Retinal pigment epithelial cell (primary cell): ENCODE results near the gene CELSR2.

Experiments used
- DNase-seq: peaks from one replicate; pipeline ENCODE4 v3.0.0-alpha.2; 2010; ENCODE audit warnings: low read depth
- H3K4me3 ChIP-seq: 2 replicates; pipeline ENCODE4 v1.5.1; 2011; ENCODE audit warnings: mild to moderate bottlenecking, low read length, control low read depth, moderate library complexity
- TF ChIP-seq, protein P1 (sequence below): conservative IDR thresholded peaks from 2 replicates; pipeline ENCODE4 v1.5.1; 2011; ENCODE audit warnings: low read depth, low read length, control low read depth, inconsistent platforms

The CELSR2 gene

DNA sequence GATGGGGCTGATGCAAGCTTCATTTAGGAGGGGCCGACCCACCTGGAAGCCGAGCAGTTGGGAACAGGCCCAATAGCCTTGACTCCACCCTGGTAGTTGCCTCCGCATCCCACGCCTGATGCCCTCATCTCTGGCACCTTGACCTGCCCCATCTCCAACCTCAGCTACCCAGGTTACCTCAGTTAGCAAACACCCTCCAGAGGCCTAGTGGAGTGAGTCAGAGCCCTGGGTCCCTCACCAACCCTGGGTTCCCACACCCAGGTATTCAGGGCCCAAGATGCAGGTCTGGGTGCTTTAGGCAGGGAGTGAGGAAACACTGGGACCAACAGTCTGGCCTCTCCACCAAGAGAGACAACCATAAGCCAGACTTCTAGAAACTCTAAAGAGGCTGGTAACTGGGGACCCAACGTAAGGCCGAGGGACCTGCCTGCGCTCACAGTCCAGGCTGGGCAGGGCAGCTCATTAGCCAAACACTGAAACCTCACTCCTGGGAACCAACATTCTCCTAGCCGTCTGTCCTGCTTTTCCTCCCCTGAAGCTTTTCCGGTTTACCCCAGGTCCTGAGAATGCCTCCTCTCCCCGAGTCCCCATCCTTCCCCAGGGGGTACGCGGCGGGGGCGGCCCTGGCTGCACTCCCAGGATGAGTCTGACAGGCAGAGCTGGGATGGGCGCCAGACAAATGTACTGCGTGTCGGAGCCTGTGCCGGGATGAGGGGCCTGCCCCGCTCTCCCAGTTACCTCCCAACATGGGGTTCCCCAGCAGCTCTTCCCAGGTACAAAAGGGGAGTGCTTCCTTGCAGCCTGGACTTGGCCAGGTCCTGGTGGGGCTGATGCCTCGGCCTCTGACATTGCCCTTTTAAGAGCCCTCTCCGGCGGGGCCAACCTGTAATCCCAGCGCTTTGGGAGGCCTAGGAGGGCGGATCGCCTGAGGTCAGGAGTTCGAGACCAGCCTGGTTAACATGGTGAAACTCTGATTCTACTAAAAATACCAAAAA lies 8.9 kb upstream of the CELSR2 start:
- no peak for DNase-seq
- H3K4me3 ChIP-seq: no peak overlapping the region
- TF ChIP-seq, protein P1, sequence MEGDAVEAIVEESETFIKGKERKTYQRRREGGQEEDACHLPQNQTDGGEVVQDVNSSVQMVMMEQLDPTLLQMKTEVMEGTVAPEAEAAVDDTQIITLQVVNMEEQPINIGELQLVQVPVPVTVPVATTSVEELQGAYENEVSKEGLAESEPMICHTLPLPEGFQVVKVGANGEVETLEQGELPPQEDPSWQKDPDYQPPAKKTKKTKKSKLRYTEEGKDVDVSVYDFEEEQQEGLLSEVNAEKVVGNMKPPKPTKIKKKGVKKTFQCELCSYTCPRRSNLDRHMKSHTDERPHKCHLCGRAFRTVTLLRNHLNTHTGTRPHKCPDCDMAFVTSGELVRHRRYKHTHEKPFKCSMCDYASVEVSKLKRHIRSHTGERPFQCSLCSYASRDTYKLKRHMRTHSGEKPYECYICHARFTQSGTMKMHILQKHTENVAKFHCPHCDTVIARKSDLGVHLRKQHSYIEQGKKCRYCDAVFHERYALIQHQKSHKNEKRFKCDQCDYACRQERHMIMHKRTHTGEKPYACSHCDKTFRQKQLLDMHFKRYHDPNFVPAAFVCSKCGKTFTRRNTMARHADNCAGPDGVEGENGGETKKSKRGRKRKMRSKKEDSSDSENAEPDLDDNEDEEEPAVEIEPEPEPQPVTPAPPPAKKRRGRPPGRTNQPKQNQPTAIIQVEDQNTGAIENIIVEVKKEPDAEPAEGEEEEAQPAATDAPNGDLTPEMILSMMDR: no peak

GRCh38 chr1:109241344-109241743 lies 8.0 kb upstream of the CELSR2 start:
- no peak for DNase-seq
- no peak overlapping the region for H3K4me3 ChIP-seq
- TF ChIP-seq, protein P1: no peak

GRCh38 chr1:109241841-109242345 lies 7.4 kb upstream of the CELSR2 start:
- no peak for DNase-seq
- TF ChIP-seq, protein P1: no peak
- H3K4me3 ChIP-seq: no peak overlapping the region

GRCh38 chr1:109242387-109242786 lies 7.0 kb upstream of the CELSR2 start:
- no peak overlapping the region for H3K4me3 ChIP-seq
- no peak for DNase-seq
- TF ChIP-seq, protein P1: no peak

DNA sequence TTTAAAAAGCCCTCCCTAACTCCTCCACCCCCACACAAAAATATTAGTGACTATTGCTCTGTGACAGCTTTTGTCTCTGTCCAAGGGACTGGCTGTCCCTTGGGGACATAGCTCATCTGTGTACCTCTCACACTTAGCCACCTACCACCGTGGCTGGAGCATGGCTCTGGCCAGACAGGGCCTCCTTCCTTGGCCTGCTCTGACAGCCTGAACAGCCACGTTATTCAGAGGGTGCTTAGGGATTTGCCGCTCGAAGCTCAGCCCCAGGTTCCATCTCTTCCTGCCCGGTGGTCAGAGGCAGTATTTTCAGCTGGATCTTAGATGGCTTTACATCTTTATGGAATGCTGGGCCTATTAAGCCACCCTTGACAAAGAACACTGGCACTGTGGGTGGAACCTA lies 6.1 kb upstream of the CELSR2 start:
- TF ChIP-seq, protein P1: no peak
- no peak overlapping the region for H3K4me3 ChIP-seq
- DNase-seq: no peak

DNA sequence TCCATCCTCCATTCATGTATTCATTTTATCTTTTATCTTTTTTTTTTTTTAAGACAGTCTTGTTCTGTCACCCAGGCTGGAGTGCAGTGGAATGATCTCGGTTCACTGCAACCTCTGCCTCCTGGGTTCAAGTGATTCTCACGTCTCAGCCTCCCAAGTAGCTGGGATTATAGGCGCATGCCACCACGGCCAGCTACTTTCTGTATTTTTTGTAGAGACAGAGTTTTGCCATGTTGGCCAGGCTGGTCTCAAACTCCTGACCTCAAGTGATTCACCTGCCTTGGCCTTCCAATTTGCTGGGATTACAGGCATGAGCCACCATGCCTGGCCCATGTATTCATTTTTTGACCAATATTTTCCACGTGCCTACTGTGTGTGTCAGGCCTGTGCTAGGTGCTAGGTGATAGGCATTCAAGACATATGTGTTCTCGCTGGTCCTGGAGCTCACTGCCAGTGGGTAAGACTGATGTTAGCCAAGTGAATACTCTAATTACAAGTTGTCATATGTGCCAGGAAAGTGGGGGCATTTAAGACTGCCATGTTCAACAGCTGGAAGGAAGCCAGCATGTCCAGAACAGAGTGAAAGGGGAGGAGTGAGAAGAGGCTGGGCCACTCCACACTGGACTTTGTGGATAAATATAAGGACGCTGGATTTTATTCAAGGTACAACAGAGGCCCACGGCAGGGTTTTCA lies 5.3 kb upstream of the CELSR2 start:
- DNase-seq: no peak
- H3K4me3 ChIP-seq: no peak overlapping the region
- TF ChIP-seq, protein P1: no peak
